Measurements from ENCODE around the gene DACT2.

Gene DACT2

GRCh38 chr6:168265827-168266815, 53.5 kb downstream of the DACT2 start:
- Histone ChIP-seq H2BK5ac (ENCODE audit: low read depth, low read length, poor library complexity) (no peak overlapping the region), H3K4me2 (ENCODE audit: low read length) (no peak overlapping the region), H3K14ac (ENCODE audit: low read length) (no peak overlapping the region), H2AFZ (ENCODE audit: insufficient read depth, low read length, poor library complexity) (no peak overlapping the region), H3K79me2 (ENCODE audit: control insufficient read depth, insufficient read depth, low read length, poor library complexity) (no peaks in the 10 kb centered on the region), H4K91ac (ENCODE audit: low read depth, low read length) (no peak overlapping the region), H2AK5ac (ENCODE audit: low read length) (no peak overlapping the region), H4K8ac (ENCODE audit: low read depth, low read length) (no peak overlapping the region), H3K9me3 (ENCODE audit: insufficient read depth, low read depth, low read length) (peaks cover 3% of the 10 kb centered on the region), H3K4ac (ENCODE audit: low read depth, low read length) (no peak overlapping the region), H4K12ac (ENCODE audit: low read depth, low read length) (no peak overlapping the region), H3K18ac (ENCODE audit: low read length) (no peak overlapping the region), H3K36me3 (ENCODE audit: control insufficient read depth in 1 of 2, insufficient read depth in 2 of 2, low read length in 2 of 2) (no peaks in the 10 kb centered on the region), H3K27ac (ENCODE audit: low read depth, low read length) (no peak overlapping the region), H3K4me1 (ENCODE audit: control insufficient read depth in 1 of 2, insufficient read depth in 2 of 2, low read length in 2 of 2) (peaks cover 3 to 4% of the 10 kb centered on the region in 2 experiments), H3K9ac (ENCODE audit: low read length) (peak overlapping the region; percentile 17), H2BK12ac (ENCODE audit: low read length) (no peak overlapping the region), H3K79me1 (ENCODE audit: low read length) (no peaks in the 10 kb centered on the region), H3K27me3 (ENCODE audit: insufficient read depth, low read length) (no peaks in the 10 kb centered on the region), H3K23ac (ENCODE audit: low read length) (no peak overlapping the region), H2BK120ac (ENCODE audit: insufficient read depth, low read length, poor library complexity) (no peak overlapping the region), H3K4me3 (ENCODE audit: low read depth, low read length) (no peak overlapping the region)
- no CpG with 5 or more reads among the region's 15 CpGs for WGBS (ENCODE audit: extremely low coverage, insufficient coverage, insufficient read length)
- peak; percentile 71 to 80 for DNase-seq

GRCh38 chr6:168265394-168265793, 54.2 kb downstream of the DACT2 start:
- no CpG with 5 or more reads among the region's 15 CpGs for WGBS (ENCODE audit: extremely low coverage, insufficient coverage, insufficient read length)
- Histone ChIP-seq H4K91ac (ENCODE audit: low read depth, low read length) (no peak overlapping the region), H2BK12ac (ENCODE audit: low read length) (no peak overlapping the region)

GRCh38 chr6:168264593-168265335, 54.8 kb downstream of the DACT2 start:
- Histone ChIP-seq H4K8ac (ENCODE audit: low read depth, low read length) (no peak overlapping the region), H3K36me3 (ENCODE audit: control insufficient read depth in 1 of 2, insufficient read depth in 2 of 2, low read length in 2 of 2) (no peaks in the 10 kb centered on the region), H2AFZ (ENCODE audit: insufficient read depth, low read length, poor library complexity) (no peak overlapping the region), H2BK120ac (ENCODE audit: insufficient read depth, low read length, poor library complexity) (no peak overlapping the region), H4K91ac (ENCODE audit: low read depth, low read length) (no peak overlapping the region), H3K4me2 (ENCODE audit: low read length) (no peak overlapping the region), H3K4me1 (ENCODE audit: control insufficient read depth in 1 of 2, insufficient read depth in 2 of 2, low read length in 2 of 2) (peaks cover 3 to 4% of the 10 kb centered on the region in 2 experiments), H2AK5ac (ENCODE audit: low read length) (no peak overlapping the region), H3K79me1 (ENCODE audit: low read length) (no peaks in the 10 kb centered on the region), H3K9ac (ENCODE audit: low read length) (no peak overlapping the region), H4K12ac (ENCODE audit: low read depth, low read length) (no peak overlapping the region), H3K23ac (ENCODE audit: low read length) (no peak overlapping the region), H3K4me3 (ENCODE audit: low read depth, low read length) (no peak overlapping the region), H3K18ac (ENCODE audit: low read length) (no peak overlapping the region), H3K14ac (ENCODE audit: low read length) (no peak overlapping the region), H3K4ac (ENCODE audit: low read depth, low read length) (no peak overlapping the region), H2BK5ac (ENCODE audit: low read depth, low read length, poor library complexity) (no peak overlapping the region), H3K79me2 (ENCODE audit: control insufficient read depth, insufficient read depth, low read length, poor library complexity) (no peaks in the 10 kb centered on the region), H3K27me3 (ENCODE audit: insufficient read depth, low read length) (no peaks in the 10 kb centered on the region), H3K9me3 (ENCODE audit: insufficient read depth, low read depth, low read length) (peaks cover 2% of the 10 kb centered on the region), H2BK12ac (ENCODE audit: low read length) (no peak overlapping the region), H3K27ac (ENCODE audit: low read depth, low read length) (no peak overlapping the region)
- no CpG with 5 or more reads among the region's 19 CpGs for WGBS (ENCODE audit: extremely low coverage, insufficient coverage, insufficient read length)
- DNase-seq: peak in 1 of 2 donors; percentile 61

More at GRCh38 chr6:168265394-168265793, 54.2 kb downstream of the DACT2 start:
- no peak overlapping the region for H2BK5ac ChIP-seq (ENCODE audit: low read depth, low read length, poor library complexity)
- no peak overlapping the region for H3K4me3 ChIP-seq (ENCODE audit: low read depth, low read length)
- peaks cover 3% of the 10 kb centered on the region for H3K9me3 ChIP-seq (ENCODE audit: insufficient read depth, low read depth, low read length)
- no peaks in the 10 kb centered on the region for H3K79me1 ChIP-seq (ENCODE audit: low read length)
- H3K23ac ChIP-seq (ENCODE audit: low read length): no peak overlapping the region
- no peak for DNase-seq
- H3K14ac ChIP-seq (ENCODE audit: low read length): no peak overlapping the region
- no peak overlapping the region for H3K4me2 ChIP-seq (ENCODE audit: low read length)
- peaks cover 3 to 4% of the 10 kb centered on the region in 2 experiments for H3K4me1 ChIP-seq (ENCODE audit: control insufficient read depth in 1 of 2, insufficient read depth in 2 of 2, low read length in 2 of 2)
- H2AK5ac ChIP-seq (ENCODE audit: low read length): no peak overlapping the region
- H3K36me3 ChIP-seq (ENCODE audit: control insufficient read depth in 1 of 2, insufficient read depth in 2 of 2, low read length in 2 of 2): no peaks in the 10 kb centered on the region
- H3K27me3 ChIP-seq (ENCODE audit: insufficient read depth, low read length): no peaks in the 10 kb centered on the region
- H2BK120ac ChIP-seq (ENCODE audit: insufficient read depth, low read length, poor library complexity): no peak overlapping the region
- no peak overlapping the region for H3K9ac ChIP-seq (ENCODE audit: low read length)
- H2AFZ ChIP-seq (ENCODE audit: insufficient read depth, low read length, poor library complexity): no peak overlapping the region
- no peak overlapping the region for H3K27ac ChIP-seq (ENCODE audit: low read depth, low read length)
- H4K12ac ChIP-seq (ENCODE audit: low read depth, low read length): no peak overlapping the region
- no peak overlapping the region for H3K4ac ChIP-seq (ENCODE audit: low read depth, low read length)
- no peak overlapping the region for H4K8ac ChIP-seq (ENCODE audit: low read depth, low read length)
- H3K18ac ChIP-seq (ENCODE audit: low read length): no peak overlapping the region
- no peaks in the 10 kb centered on the region for H3K79me2 ChIP-seq (ENCODE audit: control insufficient read depth, insufficient read depth, low read length, poor library complexity)

- H3K36me3 ChIP-seq (ENCODE audit: control insufficient read depth in 1 of 2, insufficient read depth in 2 of 2, low read length in 2 of 2): no peaks in the 10 kb centered on the region
- no peak for DNase-seq
- H4K91ac ChIP-seq (ENCODE audit: low read depth, low read length): no peak overlapping the region
- no peak overlapping the region for H3K18ac ChIP-seq (ENCODE audit: low read length)
- no peak overlapping the region for H2BK12ac ChIP-seq (ENCODE audit: low read length)
- no peak overlapping the region for H2AK5ac ChIP-seq (ENCODE audit: low read length)
- no peaks in the 10 kb centered on the region for H3K79me2 ChIP-seq (ENCODE audit: control insufficient read depth, insufficient read depth, low read length, poor library complexity)
- no peaks in the 10 kb centered on the region for H3K79me1 ChIP-seq (ENCODE audit: low read length)
- no peaks in the 10 kb centered on the region for H3K27me3 ChIP-seq (ENCODE audit: insufficient read depth, low read length)
- H3K23ac ChIP-seq (ENCODE audit: low read length): no peak overlapping the region
- H4K8ac ChIP-seq (ENCODE audit: low read depth, low read length): no peak overlapping the region
- H3K4me1 ChIP-seq (ENCODE audit: control insufficient read depth in 1 of 2, insufficient read depth in 2 of 2, low read length in 2 of 2): peaks cover 3 to 4% of the 10 kb centered on the region in 2 experiments
- H2AFZ ChIP-seq (ENCODE audit: insufficient read depth, low read length, poor library complexity): no peak overlapping the region
- peaks cover 2% of the 10 kb centered on the region for H3K9me3 ChIP-seq (ENCODE audit: insufficient read depth, low read depth, low read length)
- H2BK5ac ChIP-seq (ENCODE audit: low read depth, low read length, poor library complexity): no peak overlapping the region
- no CpG with 5 or more reads among the region's 28 CpGs for WGBS (ENCODE audit: extremely low coverage, insufficient coverage, insufficient read length)
- H3K9ac ChIP-seq (ENCODE audit: low read length): no peak overlapping the region
- no peak overlapping the region for H3K4ac ChIP-seq (ENCODE audit: low read depth, low read length)
- no peak overlapping the region for H3K27ac ChIP-seq (ENCODE audit: low read depth, low read length)
- H3K14ac ChIP-seq (ENCODE audit: low read length): no peak overlapping the region
- no peak overlapping the region for H3K4me3 ChIP-seq (ENCODE audit: low read depth, low read length)
- H4K12ac ChIP-seq (ENCODE audit: low read depth, low read length): no peak overlapping the region
- H2BK120ac ChIP-seq (ENCODE audit: insufficient read depth, low read length, poor library complexity): no peak overlapping the region
- H3K4me2 ChIP-seq (ENCODE audit: low read length): no peak overlapping the region
Measured at GRCh38 chr6:168263351-168263905, 56.1 kb downstream of the DACT2 start.

Data from trophoblast cell (in vitro differentiated cells and primary cell).